GM18861 (cell line): ENCODE data around the gene CDK12.

Experiments
- ATAC-seq: cut with Tn5 transposase; IDR thresholded peaks from one replicate; pipeline ENCODE4 v1.9.1; 2021; ENCODE audit not compliant: unreplicated experiment

CDK12 gene

GRCh38 chr17:39579318-39580081 is 118.2 kb downstream of the CDK12 start:
- no peak for ATAC-seq

DNA sequence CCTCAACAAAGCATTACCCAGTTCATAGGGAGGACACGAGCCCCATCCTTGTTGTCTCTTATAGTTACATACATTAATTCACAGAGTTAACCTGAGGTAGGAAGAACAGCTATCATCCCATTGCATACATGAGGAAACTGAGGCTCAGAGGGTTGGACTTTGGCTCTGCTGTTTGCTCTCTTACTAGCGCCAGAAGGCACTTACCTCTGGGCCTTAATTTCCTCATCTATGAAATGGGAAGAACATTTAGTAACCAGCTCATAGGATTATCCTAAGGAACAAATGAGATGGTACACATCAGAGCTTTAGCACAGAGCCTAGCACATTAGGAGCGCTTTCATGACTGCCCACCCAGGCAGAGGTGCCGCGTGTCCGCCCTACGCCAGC is 118.8 kb downstream of the CDK12 start:
- ATAC-seq = no peak

DNA sequence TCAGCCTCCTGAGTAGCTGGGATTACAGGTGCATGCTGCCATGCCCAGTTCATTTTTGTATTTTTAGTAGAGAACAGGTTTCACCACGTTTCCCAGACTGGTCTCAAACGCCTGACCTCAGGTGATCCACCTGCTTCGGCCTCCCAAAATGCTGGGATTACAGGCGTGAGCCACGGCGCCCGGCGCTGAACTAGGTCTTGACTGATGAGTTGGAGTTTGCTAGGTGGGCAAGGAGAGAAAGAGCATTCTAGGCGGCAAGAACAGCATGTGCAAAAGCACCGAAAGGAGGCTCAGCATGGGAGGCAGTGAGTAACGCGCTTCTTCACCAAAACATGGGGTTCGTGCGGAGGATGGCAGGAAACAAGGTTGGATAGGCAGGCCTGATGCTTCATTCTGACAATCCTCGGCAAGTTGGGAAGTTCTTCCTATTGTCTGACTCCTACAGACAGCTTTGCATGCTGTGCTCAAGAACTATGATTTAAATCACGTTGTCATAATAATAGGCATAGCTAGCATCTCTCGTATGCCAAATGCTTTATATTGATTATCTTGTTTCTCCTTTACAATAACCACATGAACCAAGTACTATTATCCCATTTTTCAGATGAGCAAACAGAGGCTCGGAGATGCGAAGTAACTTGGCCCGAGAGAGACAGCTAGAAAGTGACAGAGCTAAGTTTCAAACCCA is 119.9 kb downstream of the CDK12 start:
- ATAC-seq = no peak

GRCh38 chr17:39581759-39582085 is 120.4 kb downstream of the CDK12 start:
- no peak for ATAC-seq

GRCh38 chr17:39582658-39583057 is 121.4 kb downstream of the CDK12 start:
- no peak for ATAC-seq
